ENCODE data around the gene OXLD1.

Gene OXLD1

DNA sequence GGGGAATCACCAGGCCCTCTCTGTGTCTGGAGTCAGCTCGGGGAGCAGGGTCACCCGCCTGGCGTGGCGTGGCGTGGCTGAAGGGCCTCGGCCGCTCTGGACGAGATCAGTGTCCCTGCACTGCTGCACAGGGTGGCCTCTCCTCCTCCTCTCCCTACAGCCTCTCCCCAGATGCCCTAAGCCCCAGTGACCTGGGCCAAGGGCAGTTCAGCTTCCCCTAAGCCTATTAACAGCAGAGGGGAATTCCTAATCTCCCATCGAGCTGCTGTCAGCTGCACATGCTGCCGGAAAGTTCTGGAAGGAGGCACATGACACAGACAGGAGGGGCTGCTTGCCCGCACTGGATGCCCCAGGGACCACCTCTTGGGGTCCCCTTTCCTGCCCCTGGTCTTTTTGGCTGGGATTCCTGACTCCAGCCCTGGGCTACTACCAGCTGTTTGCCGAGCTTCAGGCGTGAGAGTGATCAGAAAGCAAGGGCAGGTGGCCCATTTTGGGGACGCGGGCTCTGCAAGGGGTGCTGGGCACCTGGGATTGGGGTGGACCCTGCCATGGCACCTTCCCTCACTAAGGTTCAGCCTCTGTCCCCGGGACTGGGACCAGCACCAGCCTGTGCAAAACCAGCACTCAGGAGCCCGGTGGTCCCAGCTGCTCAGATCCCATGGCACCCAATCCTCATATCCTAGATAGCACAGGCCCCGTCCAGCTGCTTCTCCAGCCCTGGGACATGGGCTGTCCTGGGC is 10.9 kb downstream of the OXLD1 start:
- DNase-seq (ENCODE audit: insufficient read length, low spot score), result no peak
- no peak for FAIRE-seq

DNA sequence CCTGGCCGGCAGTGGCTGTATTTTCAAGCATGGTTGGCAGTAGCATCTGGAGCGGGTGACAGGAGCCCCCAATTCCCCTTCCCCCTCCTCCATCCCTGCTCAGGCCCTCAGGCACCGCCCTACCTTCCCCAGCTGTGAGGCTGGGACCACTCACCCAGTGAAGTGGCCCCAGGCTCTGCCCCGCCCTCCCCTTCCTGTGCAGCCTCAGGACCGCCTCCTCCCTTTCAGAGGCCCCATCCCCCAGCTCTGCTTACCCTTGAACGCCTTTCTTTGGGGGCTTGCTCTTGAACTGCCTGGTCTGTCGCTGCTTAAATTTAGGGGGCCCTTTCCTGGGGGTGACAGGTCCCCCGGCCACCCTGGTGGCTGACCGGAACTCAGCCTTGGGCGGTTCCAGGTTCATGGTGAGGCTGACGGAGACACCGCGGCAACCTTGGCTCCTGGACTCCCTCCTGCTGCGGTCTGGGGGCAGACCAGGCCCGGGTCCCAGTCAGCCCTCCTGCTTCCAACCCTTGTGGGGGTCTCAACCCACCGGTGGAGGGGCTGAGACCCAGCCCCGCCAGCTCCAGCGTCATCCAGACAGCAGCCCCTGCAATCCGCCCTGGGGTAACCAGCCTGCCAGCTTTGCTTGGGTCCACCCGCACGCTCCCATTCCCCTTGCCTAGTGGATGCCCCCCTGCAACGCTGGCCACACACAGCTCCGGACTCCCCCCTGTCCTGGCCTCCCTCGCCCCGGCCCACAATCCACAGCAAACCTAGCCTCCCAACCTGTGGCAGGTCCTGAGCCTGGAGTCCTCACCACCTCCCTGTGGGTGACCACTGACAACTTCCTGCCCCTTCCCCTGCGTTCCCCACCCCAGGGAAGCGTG is 13.3 kb downstream of the OXLD1 start:
- FAIRE-seq (no peak), DNase-seq (ENCODE audit: insufficient read length, low spot score) (no peak)

DNA sequence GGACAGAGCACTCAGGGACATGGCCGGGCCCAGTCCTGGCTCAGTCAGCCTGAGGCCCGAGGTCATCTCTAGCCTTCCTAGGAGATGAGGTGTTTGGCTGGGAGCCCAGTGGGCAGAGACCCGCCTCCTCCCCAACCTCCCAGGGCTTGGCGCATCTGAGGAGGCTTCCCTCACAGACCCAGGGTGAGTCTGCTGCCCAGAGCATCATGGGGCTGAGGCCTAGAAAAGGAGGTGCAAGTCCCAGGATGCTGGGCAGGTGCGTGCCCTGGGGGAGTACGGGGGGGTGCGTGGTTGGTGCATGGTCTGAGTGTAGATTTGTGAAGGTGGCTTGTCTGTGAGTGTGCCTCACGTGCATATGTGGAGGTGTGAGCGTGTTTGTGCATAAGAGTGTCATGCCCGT is 14.7 kb downstream of the OXLD1 start:
- peak; percentile 54 for FAIRE-seq

DNA sequence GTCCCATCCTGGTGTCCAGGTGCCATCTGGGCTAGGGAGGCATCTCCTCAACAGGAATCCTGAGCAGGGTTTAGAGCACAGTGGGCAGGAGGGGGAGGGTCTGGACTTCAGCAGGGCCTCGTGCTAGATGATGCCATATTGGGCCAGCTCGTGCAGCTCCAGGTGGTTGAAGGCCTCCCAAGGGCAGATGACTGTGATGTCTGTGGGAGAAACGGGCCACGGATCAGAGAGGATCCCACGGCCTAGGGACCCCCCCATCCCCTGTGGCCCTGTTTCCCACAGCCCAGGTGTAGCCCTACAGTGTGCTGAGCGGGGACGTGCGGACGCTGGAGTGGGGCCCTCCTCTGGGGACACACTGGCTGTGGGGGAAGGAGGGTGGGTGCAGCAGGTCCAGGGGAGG is 15.5 kb downstream of the OXLD1 start:
- FAIRE-seq (no peak), DNase-seq (ENCODE audit: insufficient read length, low spot score) (no peak)

More for the DNA sequence above, 14.7 kb downstream of the OXLD1 start:
- peak; percentile 91 for DNase-seq (ENCODE audit: insufficient read length, low spot score)

DNA sequence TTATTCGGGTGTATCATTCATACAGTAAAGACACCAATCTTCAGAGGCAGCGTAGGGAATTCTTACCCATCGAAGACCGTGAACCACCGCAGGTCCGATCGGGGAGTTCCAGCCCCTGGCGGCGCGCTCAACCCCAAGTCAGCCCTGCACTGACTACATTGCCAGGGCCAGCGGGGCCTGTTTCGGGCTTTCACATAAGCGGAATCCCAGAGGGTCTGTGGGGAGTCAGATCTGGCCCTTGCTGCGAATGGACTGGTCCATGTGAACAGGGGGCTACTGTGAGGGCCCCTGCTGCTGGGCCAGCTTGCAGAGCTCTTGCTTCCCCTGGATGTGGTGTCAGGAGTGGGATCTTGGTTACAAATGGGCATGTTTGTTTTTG is 17.7 kb downstream of the OXLD1 start:
- DNase-seq (ENCODE audit: insufficient read length, low spot score) (no peak), FAIRE-seq (no peak)

DNA sequence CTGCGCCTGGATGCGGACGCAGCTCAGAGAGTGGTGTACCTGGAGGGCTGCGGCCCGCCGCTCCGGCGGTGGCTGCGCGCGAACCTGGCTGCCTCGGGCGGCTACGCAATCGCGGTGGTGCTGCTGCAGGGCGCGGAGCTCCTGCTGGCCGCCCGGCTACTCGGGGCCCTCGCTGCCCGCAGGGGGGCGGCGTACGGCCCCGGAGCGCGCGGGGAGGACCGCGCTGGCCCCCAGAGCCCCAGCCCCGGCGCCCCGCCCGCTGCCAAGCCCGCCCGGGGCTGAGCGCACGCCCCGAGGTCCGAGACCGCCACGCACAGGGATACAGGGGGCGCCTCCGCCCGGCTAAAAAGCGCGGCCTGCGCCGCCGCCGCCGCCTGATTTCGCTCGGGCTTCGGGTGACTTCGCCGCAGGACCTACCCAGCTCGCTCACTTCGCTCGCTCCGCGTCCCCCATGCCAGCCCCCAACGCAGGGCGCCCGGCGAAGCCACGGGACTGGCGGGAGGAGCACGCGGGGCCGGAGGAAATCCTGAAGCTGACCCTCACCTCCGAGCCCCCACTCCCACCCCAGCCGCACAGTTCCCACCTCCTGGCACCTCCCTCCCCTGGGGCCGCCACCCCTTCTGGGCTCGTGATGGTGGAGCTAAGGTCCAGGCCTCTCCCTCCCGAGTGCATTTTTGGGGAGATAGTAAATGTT is 18.2 kb downstream of the OXLD1 start:
- no peak for DNase-seq (ENCODE audit: insufficient read length, low spot score)

DNA sequence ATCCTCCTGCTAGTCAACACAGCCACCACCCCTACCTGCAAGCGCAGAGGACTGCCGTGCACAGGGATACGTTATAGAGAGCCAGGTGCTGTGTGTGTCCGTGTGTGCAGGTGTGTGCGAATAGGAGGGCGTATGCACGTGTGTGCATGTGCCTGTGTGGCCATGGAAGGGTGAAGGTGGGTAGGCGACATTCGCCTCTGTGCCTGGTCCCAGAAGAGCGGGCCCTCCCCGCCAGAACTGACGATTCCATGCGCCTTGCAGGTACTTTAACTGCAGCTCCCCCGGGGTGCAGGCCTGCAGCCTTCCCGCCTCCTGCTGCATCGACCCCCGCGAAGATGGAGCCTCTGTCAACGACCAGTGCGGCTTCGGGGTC is 18.8 kb downstream of the OXLD1 start:
- FAIRE-seq (no peak), DNase-seq (ENCODE audit: insufficient read length, low spot score) (no peak)

More for the DNA sequence above, 18.2 kb downstream of the OXLD1 start:
- FAIRE-seq, result no peak

DNA sequence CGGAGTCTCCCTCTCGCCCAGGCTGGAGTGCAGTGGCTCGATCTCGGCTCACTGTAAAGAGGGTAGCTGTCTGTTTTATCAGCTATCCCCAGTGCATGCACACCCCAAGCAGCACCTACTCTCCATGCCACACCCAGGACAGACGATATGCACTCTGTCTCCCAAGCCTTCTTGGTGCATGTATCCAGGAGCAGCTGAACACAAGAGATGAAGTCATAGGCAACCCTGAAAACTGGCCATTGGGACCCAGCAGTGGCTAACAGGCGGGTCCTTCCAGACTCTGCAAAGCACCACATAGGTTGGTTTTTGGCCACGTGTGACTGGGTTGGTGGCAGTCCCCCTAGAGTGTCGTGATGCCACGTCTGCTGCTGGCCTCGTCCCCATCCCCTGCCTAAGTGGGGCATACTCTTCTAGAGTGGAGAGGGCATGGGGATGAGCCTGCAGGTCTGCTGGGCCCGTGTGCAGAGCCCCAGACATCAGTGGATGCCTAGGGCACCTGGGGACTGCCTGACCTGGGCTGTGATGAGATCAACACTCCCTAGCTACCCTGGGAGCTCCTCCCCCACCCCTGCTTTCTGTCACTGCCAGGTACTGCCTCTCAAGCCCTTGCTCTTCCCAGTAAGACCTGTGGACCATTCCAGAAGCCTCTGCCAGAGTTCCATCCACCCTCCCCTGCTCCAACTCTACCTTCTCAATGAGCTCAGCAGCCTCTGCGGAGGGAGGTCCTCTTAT is 19.4 kb downstream of the OXLD1 start:
- FAIRE-seq, result no peak
- DNase-seq (ENCODE audit: insufficient read length, low spot score), result no peak

DNA sequence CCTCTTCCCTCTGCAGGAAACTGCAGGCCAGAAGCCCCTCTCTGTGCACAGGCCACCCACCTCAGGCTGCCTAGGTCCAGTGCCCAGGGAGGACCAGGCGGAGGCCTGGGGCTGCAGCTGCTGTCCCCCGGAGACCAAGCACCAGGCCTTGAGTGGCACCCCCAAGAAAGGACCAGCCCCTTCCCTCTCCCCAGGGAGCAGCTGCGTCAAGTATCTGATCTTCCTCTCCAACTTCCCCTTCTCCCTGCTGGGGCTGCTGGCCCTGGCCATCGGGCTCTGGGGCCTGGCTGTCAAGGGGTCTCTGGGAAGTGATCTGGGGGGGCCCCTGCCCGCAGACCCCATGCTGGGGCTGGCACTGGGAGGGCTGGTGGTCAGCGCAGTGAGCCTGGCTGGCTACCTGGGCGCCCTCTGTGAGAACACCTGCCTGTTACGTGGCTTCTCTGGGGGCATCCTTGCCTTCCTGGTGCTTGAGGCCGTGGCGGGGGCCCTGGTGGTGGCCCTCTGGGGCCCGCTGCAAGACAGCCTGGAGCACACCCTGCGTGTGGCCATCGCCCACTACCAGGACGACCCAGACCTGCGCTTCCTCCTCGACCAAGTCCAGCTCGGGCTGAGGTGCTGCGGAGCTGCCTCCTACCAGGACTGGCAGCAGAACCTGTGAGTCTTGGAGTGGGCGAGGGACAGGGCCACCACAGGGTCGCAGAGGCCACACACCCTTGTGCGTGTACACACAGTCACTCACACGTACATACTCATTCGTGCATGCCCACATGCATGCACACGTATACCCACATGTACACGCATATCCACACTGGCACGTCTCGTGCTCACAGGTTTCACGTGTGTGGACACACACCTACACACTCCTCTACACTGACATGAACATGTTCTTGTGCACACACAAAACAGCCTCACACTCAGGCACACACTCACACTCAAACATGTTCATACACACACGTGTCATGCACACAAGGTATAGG is 21.1 kb downstream of the OXLD1 start:
- peak; percentile 83 for FAIRE-seq
- no peak for DNase-seq (ENCODE audit: insufficient read length, low spot score)

DNA sequence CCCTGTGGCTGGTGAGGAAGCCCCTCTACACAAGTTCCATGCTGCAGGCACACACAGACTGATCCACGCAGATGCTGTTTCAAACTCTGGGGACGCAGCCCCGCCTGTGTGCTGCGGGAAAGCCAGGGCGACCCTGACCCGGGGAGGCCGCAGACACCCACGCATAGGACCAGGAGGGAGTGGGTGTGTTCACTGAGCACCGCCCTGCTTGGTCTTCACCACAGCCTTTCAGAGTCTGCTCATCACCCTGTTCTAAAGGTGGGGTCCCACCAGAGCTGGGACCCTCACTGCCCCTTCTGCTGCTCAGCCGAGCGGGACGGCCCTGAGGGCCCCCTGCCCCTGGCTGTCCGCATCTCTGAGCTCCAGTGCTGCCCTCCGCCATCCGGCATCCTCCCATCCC is 21.9 kb downstream of the OXLD1 start:
- FAIRE-seq, result no peak
- DNase-seq (ENCODE audit: insufficient read length, low spot score), result no peak

DNA sequence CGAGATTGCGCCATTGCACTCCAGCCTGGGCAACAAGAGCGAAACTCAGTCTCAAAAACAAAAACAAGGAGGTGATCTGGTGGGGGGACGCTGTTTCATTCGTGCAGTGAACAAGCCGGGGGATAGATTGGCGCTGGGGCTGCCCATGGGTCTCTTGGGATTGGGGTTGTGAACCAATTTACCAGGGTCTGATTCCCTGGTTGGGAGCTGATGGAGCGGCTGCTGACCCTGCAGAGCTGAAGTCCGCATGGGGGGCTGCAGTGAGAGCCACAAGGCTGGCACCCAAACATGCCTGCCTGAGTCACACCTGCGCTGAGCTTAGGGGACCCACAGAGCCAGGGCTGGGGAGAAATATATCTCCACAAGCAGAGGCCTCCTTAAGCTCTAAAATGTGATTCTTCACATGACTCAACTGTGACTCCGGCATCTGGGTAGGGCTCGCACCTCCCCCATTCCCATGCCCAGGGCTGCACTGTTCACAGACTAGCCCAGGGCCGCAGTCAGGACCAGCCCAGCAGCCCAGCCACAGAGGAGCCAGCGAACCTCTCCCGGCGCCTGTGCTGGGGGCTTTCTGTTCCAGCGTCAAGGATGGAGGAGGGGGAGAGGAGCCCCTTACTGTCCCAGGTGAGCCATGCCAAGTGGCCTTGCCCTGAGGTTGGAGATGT is 24.4 kb downstream of the OXLD1 start:
- peak; percentile 80 for DNase-seq (ENCODE audit: insufficient read length, low spot score)
- no peak for FAIRE-seq

DNA sequence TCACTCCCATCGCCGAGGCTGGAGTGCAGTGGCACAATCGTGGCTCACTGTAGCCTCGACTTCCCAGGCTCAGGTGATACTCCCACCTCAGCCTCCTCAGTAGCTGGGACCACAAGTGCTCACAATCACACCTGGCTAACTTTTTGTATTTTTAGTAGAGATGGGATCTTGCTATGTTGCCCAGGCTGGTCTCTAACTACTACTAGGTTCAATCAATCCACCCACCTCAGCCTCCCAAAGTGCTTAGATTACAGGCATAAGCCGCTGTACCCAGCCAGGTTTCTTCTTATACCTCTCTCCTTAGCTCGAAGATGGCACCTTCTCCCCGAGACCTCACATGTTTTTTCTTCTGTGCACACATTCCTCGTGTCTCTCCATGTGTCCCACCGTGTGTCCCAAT is 26.4 kb downstream of the OXLD1 start:
- FAIRE-seq (no peak), DNase-seq (ENCODE audit: insufficient read length, low spot score) (no peak)

DNA sequence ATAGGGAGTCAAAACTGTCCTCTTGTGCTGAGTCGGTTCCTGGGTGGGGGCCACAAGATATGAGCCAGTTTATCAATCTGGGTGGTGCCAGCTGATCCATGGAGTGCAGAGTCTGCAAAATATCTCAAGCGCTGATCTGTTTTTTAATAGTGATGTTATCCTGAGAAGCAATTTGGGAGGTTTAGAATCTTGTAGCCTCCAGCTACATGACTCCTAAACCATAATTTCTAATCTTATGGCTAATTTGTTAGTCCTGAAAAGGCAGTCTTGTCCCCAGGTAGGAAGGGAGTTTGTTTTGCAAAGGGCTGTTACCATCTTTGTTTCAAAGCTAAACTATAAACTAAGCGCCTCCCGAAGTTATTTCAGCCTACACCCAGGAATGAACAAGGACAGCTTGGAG is 27.7 kb downstream of the OXLD1 start:
- DNase-seq (ENCODE audit: insufficient read length, low spot score) (no peak), FAIRE-seq (no peak)

DNA sequence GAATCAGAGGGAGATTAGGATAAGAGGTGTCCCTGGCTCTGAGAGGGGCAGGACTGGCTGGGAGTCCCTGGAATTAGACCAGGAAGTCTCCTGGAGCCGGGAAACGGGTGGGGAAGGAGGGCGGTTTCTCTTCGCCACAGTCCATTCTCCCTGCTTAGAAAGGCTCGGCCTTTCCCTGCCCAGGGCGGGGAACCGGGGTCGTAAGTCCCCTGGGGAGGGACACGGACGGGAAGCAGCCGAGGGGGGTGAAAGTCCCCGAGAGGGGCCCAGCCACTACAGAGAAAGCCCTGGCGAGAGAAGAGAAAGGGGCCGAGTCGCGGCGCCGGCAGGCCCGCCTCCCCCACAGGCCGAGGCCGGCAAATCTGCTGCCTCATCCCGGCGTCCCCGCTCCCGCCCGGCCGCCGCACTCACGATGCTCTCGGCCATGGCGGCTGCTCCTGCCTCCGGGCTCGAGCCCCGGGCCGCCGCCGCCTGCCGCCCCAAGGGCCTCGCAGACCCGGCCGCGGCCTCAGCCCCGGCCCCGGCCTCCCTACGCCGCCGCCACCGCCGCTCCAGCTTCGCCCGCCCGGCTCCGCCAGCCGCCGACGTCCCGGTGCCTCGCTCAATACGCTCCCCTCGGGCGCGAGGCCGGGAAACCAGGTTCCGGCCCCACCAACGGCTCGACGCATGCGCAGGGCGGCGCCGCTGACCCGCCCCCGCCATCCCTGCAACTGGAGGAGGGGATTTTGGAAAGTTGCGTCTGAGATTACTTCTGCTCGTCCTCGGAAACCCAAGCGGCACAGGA is 29.7 kb downstream of the OXLD1 start, which contains the start of the genes NPLOC4 and TSPAN10:
Gene NPLOC4 (minus strand): TSS at position 608 of the 784 bp plus-strand sequence. CDS start 182 bp downstream, at position 426.
Gene TSPAN10 (plus strand): TSS at position 692 of the 784 bp plus-strand sequence. CDS start 5,217 bp downstream, outside the sequence.
- DNase-seq (ENCODE audit: insufficient read length, low spot score) (peak; percentile 93), FAIRE-seq (peak; percentile 60)

DNA sequence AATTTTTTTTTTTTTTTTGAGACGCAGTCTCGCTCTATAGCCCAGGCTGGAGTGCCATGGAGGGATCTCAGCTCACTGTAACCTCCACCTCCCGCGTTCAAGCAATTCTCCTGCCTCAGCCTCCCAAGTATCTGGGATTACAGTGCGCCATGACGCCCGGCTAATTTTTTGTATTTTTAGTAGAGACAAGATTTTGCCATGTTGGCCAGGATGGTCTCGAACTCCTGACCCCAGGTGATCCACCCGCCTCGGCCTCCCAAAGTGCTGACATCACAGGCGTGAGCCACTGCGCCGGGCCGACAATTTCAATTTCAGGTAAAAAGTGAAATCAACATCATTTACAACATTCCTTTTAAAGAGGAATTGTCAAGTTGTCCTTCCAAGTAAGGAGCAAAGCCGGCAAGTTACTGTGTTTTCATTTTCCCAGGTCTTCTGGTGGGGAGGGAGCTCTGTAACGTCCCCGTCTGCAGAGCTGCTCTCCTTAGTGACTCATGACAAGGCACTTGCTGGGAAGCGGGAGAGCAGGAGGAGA is 30.4 kb downstream of the OXLD1 start:
- FAIRE-seq (no peak), DNase-seq (ENCODE audit: insufficient read length, low spot score) (peak; percentile 45)

DNA sequence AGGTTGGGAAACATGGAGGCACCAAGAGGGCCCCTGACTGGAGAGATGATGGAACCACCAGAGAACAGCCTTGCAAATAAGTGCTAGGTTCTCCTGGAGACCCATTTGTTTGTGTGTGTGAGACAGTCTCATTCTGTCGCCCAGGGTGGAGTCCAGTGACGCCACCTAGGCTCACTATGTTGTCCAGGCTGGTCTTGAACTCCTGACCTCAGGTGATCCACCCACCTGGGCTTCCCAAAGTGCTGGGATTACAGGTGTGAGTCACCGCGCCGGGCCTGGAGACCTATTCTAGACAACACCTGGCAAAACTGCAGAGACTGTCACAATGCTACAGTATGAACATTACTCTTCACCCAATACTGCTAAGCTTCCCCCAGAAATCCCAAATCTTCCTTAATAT is 31.0 kb downstream of the OXLD1 start:
- no peak for FAIRE-seq
- DNase-seq (ENCODE audit: insufficient read length, low spot score), result no peak

DNA sequence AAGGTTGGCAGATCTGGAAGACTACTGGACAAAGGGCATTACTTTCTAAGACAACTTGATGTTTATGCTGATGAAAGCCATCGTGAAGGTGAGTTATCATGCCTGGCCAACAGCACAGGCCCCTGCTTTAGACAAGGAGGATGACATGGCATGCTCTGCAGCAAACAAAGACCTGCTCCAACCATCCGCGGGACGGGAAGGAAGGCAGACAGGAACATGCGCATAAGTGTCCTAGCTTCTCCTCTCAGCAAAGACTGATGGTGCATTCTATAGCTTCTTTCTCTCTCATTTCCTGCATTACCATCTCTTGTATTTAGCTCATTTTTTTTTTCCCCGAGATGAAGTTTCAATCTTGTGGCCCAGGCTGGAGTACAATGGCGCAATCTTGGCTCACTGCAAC is 34.9 kb downstream of the OXLD1 start:
- DNase-seq (ENCODE audit: insufficient read length, low spot score) (no peak), FAIRE-seq (no peak)

DNA sequence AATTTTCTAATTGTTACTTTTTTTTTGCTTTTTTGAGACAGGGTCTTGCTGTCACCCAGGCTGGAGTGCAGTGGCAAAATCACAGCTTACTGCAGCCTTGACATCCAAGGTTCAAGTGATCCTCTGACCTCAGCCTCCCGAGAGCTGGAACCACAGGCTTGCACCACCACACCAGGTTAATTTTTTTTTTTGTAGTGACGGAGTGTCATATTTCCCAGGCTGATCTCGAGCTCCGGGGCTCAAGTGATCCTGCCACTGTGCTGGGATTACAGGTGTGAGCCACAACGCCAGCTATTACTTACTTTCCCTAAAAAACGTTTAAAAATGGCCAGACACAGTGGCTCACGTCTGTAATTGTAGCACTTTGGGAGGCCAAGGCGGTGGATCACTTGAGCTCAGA is 36.1 kb downstream of the OXLD1 start:
- DNase-seq (ENCODE audit: insufficient read length, low spot score), result no peak
- no peak for FAIRE-seq

Data from HTR-8/SVneo (cell line).